Spleen (tissue), 7 donors: ENCODE data around the gene LMF1.

Experiments used
- CTCF ChIP-seq, 11 experiments: fragments of 200-600 bp in 7 of 11; fragments of 450-650 bp in 4 of 11; sonication (generic) in 4 of 11; IDR thresholded peaks in 8 of 11; conservative IDR thresholded peaks in 3 of 11; 1 replicate in 7 of 11; 2 replicates in 4 of 11; pipeline versions ENCODE4 v1.4.0 to v1.8.0; 2016 to 2021; ENCODE audit warnings: antibody characterized with exemption in 11 of 11, inconsistent platforms in 4 of 11, mild to moderate bottlenecking in 1 of 11
- POLR2A ChIP-seq, 3 donors: fragments of 450-650 bp; IDR thresholded peaks; one replicate each; pipeline ENCODE4 v1.5.1; 2017; ENCODE audit warnings: antibody characterized with exemption in 3 of 3, mild to moderate bottlenecking in 1 of 3
- donor health status: DM: no; HTN: no; CAD: no; lungs with moderate emphysema.
- donor health status: DM: no; HTN: no; CAD: no.
- donor health status: DM: no; HTN: no; CAD: no.

- TF ChIP-seq CTCF (IDR thresholded peaks at IDR 0.05 in 8 of 11, conservative IDR thresholded peaks at IDR 0.05 in 3 of 11) (no peak), POLR2A (IDR thresholded peaks at IDR 0.05) (no peak)
These were observed 126.0 kb downstream of the LMF1 start for GRCh38 chr16:844638-845350.
